NCI-H1417 (cell line): Measurements from ENCODE around the gene FRS2.

Experiments
- DNase-seq, 3 experiments: peaks; one replicate each; lab custom pipeline; 2025; lab: John Stamatoyannopoulos, UW

FRS2 gene

DNA sequence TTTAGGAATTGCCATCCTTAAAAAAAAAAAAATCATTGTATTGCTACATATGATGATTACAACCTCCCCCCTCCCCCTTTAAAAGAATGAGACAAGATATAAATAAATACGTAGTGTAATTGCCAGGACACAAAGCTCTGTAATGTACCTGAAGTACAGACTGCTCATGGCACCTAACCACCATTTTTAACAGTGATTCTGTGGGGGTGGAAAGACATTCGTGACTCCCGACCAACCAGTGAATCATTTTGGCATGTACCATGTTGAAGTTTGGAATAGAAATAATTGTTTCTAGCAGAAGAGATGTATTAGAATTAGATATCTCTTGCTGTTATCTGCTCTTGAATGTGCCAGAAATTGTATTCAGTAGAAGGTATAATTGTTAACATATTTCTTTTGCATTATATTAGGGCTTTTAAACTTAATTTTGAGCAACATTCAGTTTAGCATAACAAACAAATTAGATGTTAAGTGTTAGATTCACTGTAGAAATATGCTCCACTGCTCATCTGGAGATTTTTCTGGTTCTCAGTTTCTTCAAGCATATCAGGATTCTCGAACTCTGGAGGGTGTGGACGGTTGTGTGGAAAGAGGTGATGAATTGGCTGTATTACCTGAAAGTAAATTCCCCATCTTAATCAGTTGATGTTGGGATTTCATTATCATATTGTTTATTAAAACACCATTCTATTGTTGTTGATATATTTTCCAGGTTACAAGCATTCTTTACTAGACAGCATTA, 31.1 kb downstream of the FRS2 start:
- DNase-seq = no peak

DNA sequence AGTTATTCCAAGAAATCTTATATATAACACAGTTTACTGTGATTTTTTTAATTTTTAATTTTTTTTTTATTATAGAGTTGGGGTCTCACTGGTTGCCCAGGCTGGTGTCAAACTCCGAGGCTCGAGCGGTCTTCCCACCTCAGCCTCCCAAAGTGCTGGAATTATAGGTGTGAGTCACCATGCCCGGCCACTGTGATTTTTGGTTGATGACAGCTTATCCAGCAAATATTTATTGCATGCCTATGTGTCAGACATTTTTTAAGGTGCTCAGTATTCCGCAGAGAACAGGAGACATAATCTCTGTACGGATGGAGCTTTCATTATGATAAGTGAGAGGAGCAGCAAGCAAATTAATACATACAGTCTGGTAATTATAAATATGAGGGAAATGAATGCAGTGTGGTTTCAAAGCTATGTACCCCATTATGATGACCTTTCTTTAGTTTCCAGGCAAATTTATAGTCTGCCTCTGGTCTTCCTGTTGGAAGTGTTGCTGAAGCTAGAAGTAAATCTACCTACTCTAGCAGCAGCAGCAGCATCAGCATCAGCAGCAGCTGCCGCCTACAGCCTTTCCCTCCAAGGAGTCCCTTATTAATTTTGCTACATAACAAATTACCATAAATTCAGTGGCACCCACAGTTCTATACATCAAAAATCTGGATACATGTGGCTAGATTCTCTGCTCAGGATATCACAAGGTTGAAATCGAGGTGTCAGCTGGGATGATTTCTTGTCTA, 32.3 kb downstream of the FRS2 start:
- DNase-seq = no peak

DNA sequence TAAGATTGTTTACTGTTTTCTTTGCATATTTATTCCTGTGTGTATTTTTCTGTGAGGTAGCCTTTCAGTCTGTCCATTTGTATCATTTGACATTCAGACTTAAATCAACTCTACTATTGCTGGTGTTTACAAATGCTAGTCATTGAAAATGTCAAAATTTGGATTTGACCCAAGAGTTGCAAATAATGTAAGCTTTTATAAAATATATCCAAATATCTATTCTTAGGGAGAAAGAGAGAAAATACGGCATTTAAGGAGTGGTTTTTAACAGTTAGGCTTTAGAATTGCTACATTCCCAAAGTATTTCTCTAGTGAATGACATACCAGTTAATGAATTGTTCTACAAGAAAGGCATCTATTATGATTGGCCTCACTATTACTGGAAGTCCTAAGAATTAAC, 37.9 kb downstream of the FRS2 start:
- no peak for DNase-seq

GRCh38 chr12:69508621-69509020, 38.4 kb downstream of the FRS2 start:
- no peak for DNase-seq

- DNase-seq = peak in 1 of 3 experiments; percentile 68
Observed at GRCh38 chr12:69509308-69509736, 39.1 kb downstream of the FRS2 start.

DNA sequence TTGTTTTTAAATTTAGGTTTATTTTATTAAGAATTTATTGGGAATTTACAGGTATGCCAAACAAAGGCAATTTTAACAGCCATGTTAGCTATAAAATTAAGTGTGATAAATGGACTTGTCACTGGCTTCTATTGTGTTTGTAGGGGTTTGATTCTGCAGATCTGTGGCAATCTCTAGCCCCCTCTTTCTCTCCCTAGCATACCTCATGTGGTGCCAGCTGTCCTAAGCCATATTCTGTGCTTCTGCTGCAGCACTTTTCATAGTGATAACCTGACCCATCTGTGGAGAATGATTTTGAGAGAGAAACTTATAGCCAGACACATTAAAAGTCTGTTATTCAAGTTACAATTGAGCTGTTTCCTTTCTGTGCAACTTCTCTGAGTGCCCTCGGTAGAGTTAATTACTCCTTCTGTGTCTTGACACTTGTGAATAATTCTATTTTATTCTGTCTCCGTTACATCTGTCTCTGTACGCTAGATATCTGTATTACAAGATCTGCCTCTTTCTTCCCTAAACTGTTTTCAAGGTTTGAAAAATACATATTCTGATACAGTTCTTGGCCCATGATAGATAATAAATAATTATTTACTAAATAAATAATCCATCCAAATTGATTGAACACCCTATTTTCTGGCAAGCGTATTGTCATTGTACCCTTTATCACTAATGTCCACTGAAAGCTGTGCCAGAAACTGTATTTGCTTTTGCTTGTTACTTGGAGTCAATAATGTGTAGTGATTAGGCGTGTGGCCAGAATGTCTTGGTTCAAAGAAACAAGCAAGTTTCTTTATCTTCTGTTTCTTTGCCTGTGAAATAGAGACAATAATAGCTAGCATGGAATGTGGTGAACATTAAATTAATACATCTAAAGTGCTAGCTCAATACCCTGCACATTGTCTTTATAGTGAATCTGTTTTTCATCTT, 40.0 kb downstream of the FRS2 start:
- DNase-seq = peak in 2 of 3 experiments; percentile 38 to 74

GRCh38 chr12:69511016-69511415, 40.8 kb downstream of the FRS2 start:
- peak in 1 of 3 experiments; percentile 14 for DNase-seq

DNA sequence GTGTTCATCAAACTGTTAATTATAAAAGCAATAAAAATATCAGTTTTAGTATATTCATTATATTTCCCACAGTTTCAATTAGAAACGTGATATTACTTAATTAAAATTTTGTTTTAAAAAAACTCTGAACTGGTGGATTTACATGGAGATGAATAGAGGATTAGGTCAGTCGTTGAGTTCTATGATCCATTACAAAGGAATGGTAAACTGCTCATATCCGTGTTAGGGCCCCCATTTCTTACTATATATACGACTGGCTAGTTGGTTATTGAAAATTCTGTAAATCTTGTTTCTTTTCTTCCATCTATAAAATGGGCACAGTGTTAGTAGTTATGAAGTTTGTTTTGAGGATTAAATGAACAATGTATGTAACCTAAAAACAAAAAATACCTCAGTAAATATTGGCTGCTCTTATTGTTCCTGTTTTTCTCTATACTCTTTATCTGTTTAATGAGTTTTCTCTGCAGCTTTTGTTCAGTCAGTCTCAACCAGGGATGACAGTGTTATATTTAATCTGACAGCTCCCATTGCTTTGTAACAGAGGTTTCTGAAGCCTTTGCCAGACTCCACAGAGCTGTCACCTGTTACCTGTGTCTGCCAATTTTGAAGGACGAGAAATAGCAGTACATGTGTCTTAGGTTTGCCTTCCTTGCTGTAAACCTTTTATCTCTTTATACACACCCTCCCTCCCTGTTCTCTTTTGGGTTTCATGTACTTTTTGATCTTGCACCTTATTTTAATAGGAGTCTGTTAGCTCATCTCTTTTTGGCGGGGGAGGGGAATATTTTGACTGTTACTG, 41.5 kb downstream of the FRS2 start:
- DNase-seq = peak in 1 of 3 experiments; percentile 36

- DNase-seq = no peak
Observed at GRCh38 chr12:69512820-69513219, 42.6 kb downstream of the FRS2 start.

GRCh38 chr12:69513297-69513696, 43.1 kb downstream of the FRS2 start:
- DNase-seq = peak in 1 of 3 experiments; percentile 13

- DNase-seq = no peak
Observed at GRCh38 chr12:69514111-69514510, 43.9 kb downstream of the FRS2 start.

- DNase-seq = no peak
Observed at GRCh38 chr12:69514845-69515244, 44.7 kb downstream of the FRS2 start.

- DNase-seq = peak in 1 of 3 experiments; percentile 38
Observed at GRCh38 chr12:69515394-69515930, 45.3 kb downstream of the FRS2 start.

GRCh38 chr12:69516950-69517349, 46.8 kb downstream of the FRS2 start:
- no peak for DNase-seq

GRCh38 chr12:69517406-69517805, 47.2 kb downstream of the FRS2 start:
- no peak for DNase-seq

GRCh38 chr12:69519871-69520270, 49.7 kb downstream of the FRS2 start:
- DNase-seq = no peak

- DNase-seq = no peak
Observed at GRCh38 chr12:69523433-69524330, 53.5 kb downstream of the FRS2 start.

DNA sequence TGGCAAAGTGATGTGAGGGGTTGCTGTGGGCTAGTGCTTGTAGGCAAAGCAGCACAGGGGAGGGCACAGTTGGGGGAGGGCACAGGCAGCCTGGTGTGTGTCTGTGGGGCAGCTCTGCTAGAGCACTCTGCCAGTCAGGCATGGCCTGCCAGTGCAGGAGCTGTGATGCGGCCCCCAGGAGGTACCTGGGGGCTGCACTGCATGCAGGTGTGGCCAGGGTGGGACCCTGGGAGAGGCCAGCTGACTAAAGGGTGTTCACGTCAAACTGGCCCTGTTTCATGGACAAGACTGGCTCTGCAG, 54.1 kb downstream of the FRS2 start:
- DNase-seq = no peak

- no peak for DNase-seq
Observed at GRCh38 chr12:69524755-69525469, 54.7 kb downstream of the FRS2 start.
